H9 (cell line): Measurements from ENCODE around the gene DOK6. TPM values are rescaled to one million over a fixed set of nuclear protein-coding genes. Genes with fewer than 3 reads are reported as not detected.

Experiments used
- DNase-seq: peaks from one replicate; pipeline ENCODE4 v3.0.0-alpha.2; 2017
- H2AFZ ChIP-seq: one replicate; pipeline ENCODE4 v1.6.1; 2013; ENCODE audit warnings: mild to moderate bottlenecking, low read length, control low read depth, moderate library complexity
- H2AK5ac ChIP-seq: 2 replicates; pipeline ENCODE4 v1.6.1; 2013; ENCODE audit warnings: low read length, control low read depth, mixed read lengths; ENCODE audit not compliant: insufficient read length
- H2BK120ac ChIP-seq: one replicate; pipeline ENCODE4 v1.6.1; 2013; ENCODE audit warnings: low read depth, mild to moderate bottlenecking, low read length, control low read depth, inconsistent platforms; ENCODE audit not compliant: poor library complexity, severe bottlenecking
- H2BK12ac ChIP-seq: 2 replicates; pipeline ENCODE4 v1.6.1; 2013; ENCODE audit warnings: low read length, control low read depth, mixed read lengths, low read depth; ENCODE audit not compliant: insufficient read length
- H2BK15ac ChIP-seq: 2 replicates; pipeline ENCODE4 v1.6.1; 2013; ENCODE audit warnings: low read depth, low read length, control low read depth
- H2BK20ac ChIP-seq: one replicate; pipeline ENCODE4 v1.6.1; 2013; ENCODE audit warnings: low read depth, mild to moderate bottlenecking, low read length, control low read depth, inconsistent platforms; ENCODE audit not compliant: poor library complexity, severe bottlenecking
- H2BK5ac ChIP-seq: 2 replicates; pipeline ENCODE4 v1.6.1; 2013; ENCODE audit warnings: low read length, control low read depth, mixed read lengths; ENCODE audit not compliant: insufficient read length
- H3K14ac ChIP-seq: 2 replicates; pipeline ENCODE4 v1.6.1; 2013; ENCODE audit warnings: low read length, control low read depth; ENCODE audit not compliant: insufficient read depth
- H3K18ac ChIP-seq: 2 replicates; pipeline ENCODE4 v1.6.1; 2013; ENCODE audit warnings: low read depth, mild to moderate bottlenecking, mixed read lengths, low read length, control low read depth; ENCODE audit not compliant: insufficient read length
- H3K23ac ChIP-seq: 2 replicates; pipeline ENCODE4 v1.6.1; 2013; ENCODE audit warnings: low read length, control low read depth, mixed read lengths, low read depth; ENCODE audit not compliant: insufficient read length
- H3K23me2 ChIP-seq: 2 replicates; pipeline ENCODE4 v1.6.1; 2013; ENCODE audit warnings: low read depth, mild to moderate bottlenecking, mixed read lengths, low read length, control low read depth; ENCODE audit not compliant: insufficient read length, poor library complexity, severe bottlenecking
- H3K27ac ChIP-seq: 2 replicates; pipeline ENCODE4 v1.5.1; 2013; ENCODE audit warnings: low read length, control low read depth, mixed read lengths, low read depth; ENCODE audit not compliant: insufficient read length
- H3K27me3 ChIP-seq: 2 replicates; pipeline ENCODE4 v1.6.1; 2013; ENCODE audit warnings: low read length, control low read depth, inconsistent platforms; ENCODE audit not compliant: insufficient read depth
- H3K4ac ChIP-seq: 2 replicates; pipeline ENCODE4 v1.6.1; 2013; ENCODE audit warnings: low read depth, mild to moderate bottlenecking, control low read depth, inconsistent platforms, low read length, moderate library complexity
- H3K4me1 ChIP-seq: 2 replicates; pipeline ENCODE4 v1.6.1; 2013; ENCODE audit warnings: low read length, control low read depth, inconsistent platforms; ENCODE audit not compliant: insufficient read depth
- H3K4me2 ChIP-seq: 2 replicates; pipeline ENCODE4 v1.6.1; 2013; ENCODE audit warnings: low read length, control low read depth, mixed read lengths; ENCODE audit not compliant: insufficient read length, insufficient read depth
- H3K56ac ChIP-seq: 2 replicates; pipeline ENCODE4 v1.6.1; 2013; ENCODE audit warnings: low read depth, mild to moderate bottlenecking, mixed read lengths, low read length, control low read depth; ENCODE audit not compliant: insufficient read length
- H3K79me1 ChIP-seq: 2 replicates; pipeline ENCODE4 v1.6.1; 2013; ENCODE audit warnings: low read depth, mild to moderate bottlenecking, moderate library complexity, low read length, control low read depth, inconsistent platforms; ENCODE audit not compliant: insufficient read depth, poor library complexity, severe bottlenecking
- H3K79me2 ChIP-seq: 2 replicates; pipeline ENCODE4 v1.6.1; 2013; ENCODE audit warnings: low read length, control low read depth, inconsistent platforms; ENCODE audit not compliant: insufficient read depth
- H3K9ac ChIP-seq: 2 replicates; pipeline ENCODE4 v1.6.1; 2013; ENCODE audit warnings: low read length, control low read depth, mixed read lengths; ENCODE audit not compliant: insufficient read length; ENCODE audit errors: extremely low read depth
- H3K9me3 ChIP-seq: one replicate; pipeline ENCODE4 v1.6.1; 2013; ENCODE audit warnings: low read depth, low read length, inconsistent platforms; ENCODE audit not compliant: control insufficient read depth
- H3T11ph ChIP-seq: one replicate; pipeline ENCODE4 v1.6.1; 2013; ENCODE audit warnings: mild to moderate bottlenecking, low read length, control low read depth, inconsistent platforms
- H4K20me1 ChIP-seq: one replicate; pipeline ENCODE4 v1.6.1; 2013; ENCODE audit not compliant: control insufficient read depth, insufficient read length, insufficient read depth
- H4K5ac ChIP-seq: 2 replicates; pipeline ENCODE4 v1.6.1; 2013; ENCODE audit warnings: low read depth, mild to moderate bottlenecking, mixed read lengths, low read length, control low read depth; ENCODE audit not compliant: insufficient read length
- H4K8ac ChIP-seq: replicated peaks from 2 replicates; pipeline ENCODE4 v1.6.1; 2013; ENCODE audit warnings: low read length, control low read depth, mixed read lengths, low read depth; ENCODE audit not compliant: insufficient read length
- H4K91ac ChIP-seq: 2 replicates; pipeline ENCODE4 v1.6.1; 2013; ENCODE audit warnings: low read depth, mild to moderate bottlenecking, moderate library complexity, mixed read lengths, low read length, control low read depth; ENCODE audit not compliant: insufficient read length
- H3K27ac Mint-ChIP-seq, 3 experiments: 2 replicates in 2 of 3; 3 replicates in 1 of 3; pipeline ENCODE4 v1.8.0; 2020 to 2021; ENCODE audit warnings: mixed read lengths in 3 of 3, mild to moderate bottlenecking in 1 of 3, moderate library complexity in 1 of 3
- H3K27me3 Mint-ChIP-seq: 2 replicates; pipeline ENCODE4 v1.8.0; 2021; ENCODE audit warnings: low read depth, mild to moderate bottlenecking, moderate library complexity, mixed read lengths
- H3K36me3 Mint-ChIP-seq, 3 experiments: 2 replicates in 2 of 3; 3 replicates in 1 of 3; pipeline ENCODE4 v1.8.0; 2020 to 2021; ENCODE audit warnings: low read depth in 3 of 3, mixed read lengths in 3 of 3; ENCODE audit not compliant: insufficient read depth in 1 of 3
- H3K4me1 Mint-ChIP-seq, 2 experiments: 2 replicates each; pipeline ENCODE4 v1.8.0; 2020; ENCODE audit warnings: mixed read lengths in 2 of 2
- H3K4me3 Mint-ChIP-seq, 2 experiments: 2 replicates in 1 of 2; 3 replicates in 1 of 2; pipeline ENCODE4 v1.8.0; 2020 to 2021; ENCODE audit warnings: mild to moderate bottlenecking in 2 of 2, mixed read lengths in 2 of 2, moderate library complexity in 1 of 2
- H3K9me3 Mint-ChIP-seq, 2 experiments: 2 replicates in 1 of 2; 3 replicates in 1 of 2; pipeline ENCODE4 v1.8.0; 2020; ENCODE audit warnings: mild to moderate bottlenecking in 2 of 2, mixed read lengths in 2 of 2, moderate library complexity in 1 of 2
- CTCF ChIP-seq: fragments of 200-600 bp; sonication (generic); conservative IDR thresholded peaks from 3 replicates; pipeline ENCODE4 v1.8.0; 2021; ENCODE audit warnings: antibody characterized with exemption, mild to moderate bottlenecking
- WGBS: extraction: QIAGEN DNeasy Blood & Tissue Kit; methylation state at CpG from one replicate; pipeline ENCODE4 v1.1.7; 2013; ENCODE audit warnings: missing lambda C conversion rate, low lambda C conversion rate, mixed read lengths; ENCODE audit not compliant: insufficient read length; ENCODE audit errors: extremely low coverage; 5-methylcytosine and 5-hydroxymethylcytosine counted together
- total RNA-seq: library from RNA; stranded (reverse); gene quantifications from 2 replicates; pipeline ENCODE4 v1.2.1, GENCODE V29; 2021

Gene DOK6
- total RNA-seq, 1 experiment from 2014 or later = 0.20 TPM

GRCh38 chr18:69715191-69715795, 314.6 kb downstream of the DOK6 start:
- Histone ChIP-seq H3K14ac (no peak overlapping the region), H3K23ac (no peak overlapping the region), H4K5ac (no peak overlapping the region), H3T11ph (no peak overlapping the region), H3K23me2 (no peaks in the 10 kb centered on the region), H3K27me3 (no peaks in the 10 kb centered on the region), H4K20me1 (no peaks in the 10 kb centered on the region), H3K4ac (no peak overlapping the region), H3K4me2 (no peak overlapping the region), H3K9me3 (peaks cover 18% of the 10 kb centered on the region), H3K56ac (no peak overlapping the region), H3K18ac (no peak overlapping the region), H3K79me1 (no peaks in the 10 kb centered on the region), H2AK5ac (no peak overlapping the region), H3K4me1 (no peaks in the 10 kb centered on the region), H3K27ac (no peak overlapping the region), H2BK20ac (no peak overlapping the region), H2BK120ac (no peak overlapping the region), H2BK15ac (no peak overlapping the region), H3K79me2 (no peaks in the 10 kb centered on the region; the same call in 1 of the 2 replicates), H2BK12ac (no peak overlapping the region), H4K91ac (no peak overlapping the region), H2BK5ac (no peak overlapping the region), H4K8ac (no peak overlapping the region), H2AFZ (no peak overlapping the region), H3K9ac (no peak overlapping the region)
- peaks cover 11 to 26% (median 16%) of the 10 kb centered on the region in 3 experiments for H3K36me3 Mint-ChIP-seq
- H3K27ac Mint-ChIP-seq = no peak overlapping the region
- WGBS = no CpG with 5 or more reads among the region's 7 CpGs
- H3K4me1 Mint-ChIP-seq = peaks cover 2 to 5% of the 10 kb centered on the region in 2 experiments; a peak in 2 of 4 replicates
- no peak overlapping the region for H3K4me3 Mint-ChIP-seq
- no peak for TF ChIP-seq CTCF
- no peak for DNase-seq
- H3K9me3 Mint-ChIP-seq = peaks cover 16 to 25% of the 10 kb centered on the region in 2 experiments
- peaks cover 10% of the 10 kb centered on the region; the same call in 1 of the 2 replicates for H3K27me3 Mint-ChIP-seq
